ENCODE data around the gene HS6ST2. TPM values are rescaled to one million over a fixed set of nuclear protein-coding genes. Genes with fewer than 3 reads are reported as not detected.
"Not testable (repeated sequence)": the region's sequence is repeated elsewhere in the genome, so short reads cannot be mapped to it uniquely, and the experiment has no call there.

Gene HS6ST2
- total RNA-seq, 2 donors from 2014 or later, result 0.08 to 0.19 TPM

GRCh38 chrX:132900633-132901293, 57.7 kb downstream of the HS6ST2 start:
- Mint-ChIP-seq H3K9me3 (no peaks in the 10 kb centered on the region), H3K4me3 (no peak overlapping the region), H3K27ac (no peak overlapping the region), H3K36me3 (ENCODE audit: low read depth) (no peaks in the 10 kb centered on the region), H3K27me3 (peaks cover 3% of the 10 kb centered on the region), H3K4me1 (no peaks in the 10 kb centered on the region)
- ATAC-seq (replicated peaks), result no peak

- no peaks in the 10 kb centered on the region for H3K4me1 Mint-ChIP-seq
- no peak overlapping the region for H3K4me3 Mint-ChIP-seq
- no peak overlapping the region for H3K27ac Mint-ChIP-seq
- peaks cover 4% of the 10 kb centered on the region for H3K27me3 Mint-ChIP-seq
- no peak for ATAC-seq (replicated peaks)
- no peaks in the 10 kb centered on the region for H3K36me3 Mint-ChIP-seq (ENCODE audit: low read depth)
- peaks cover 7% of the 10 kb centered on the region for H3K9me3 Mint-ChIP-seq
Observed at GRCh38 chrX:132887569-132887968, 70.9 kb downstream of the HS6ST2 start.

GRCh38 chrX:132883358-132883915, 75.0 kb downstream of the HS6ST2 start:
- H3K36me3 Mint-ChIP-seq (ENCODE audit: low read depth), result no peaks in the 10 kb centered on the region
- H3K4me3 Mint-ChIP-seq, result no peak overlapping the region
- ATAC-seq (replicated peaks), result no peak
- H3K27ac Mint-ChIP-seq, result no peak overlapping the region
- peaks cover 4% of the 10 kb centered on the region for H3K27me3 Mint-ChIP-seq
- no peaks in the 10 kb centered on the region for H3K4me1 Mint-ChIP-seq
- no peaks in the 10 kb centered on the region for H3K9me3 Mint-ChIP-seq

- ATAC-seq (replicated peaks); H3K9me3 Mint-ChIP-seq: not testable (repeated sequence)
Observed at GRCh38 chrX:132880753-132881152, 77.7 kb downstream of the HS6ST2 start.

GRCh38 chrX:132877954-132878536, 80.4 kb downstream of the HS6ST2 start:
- Mint-ChIP-seq H3K36me3 (ENCODE audit: low read depth) (no peaks in the 10 kb centered on the region), H3K4me1 (no peaks in the 10 kb centered on the region), H3K27ac (no peak overlapping the region), H3K9me3 (no peaks in the 10 kb centered on the region), H3K4me3 (no peak overlapping the region), H3K27me3 (peaks cover 2% of the 10 kb centered on the region)
- no peak for ATAC-seq (replicated peaks)

More at GRCh38 chrX:132880753-132881152, 77.7 kb downstream of the HS6ST2 start:
- not testable (repeated sequence) for H3K36me3 Mint-ChIP-seq (ENCODE audit: low read depth); H3K27ac Mint-ChIP-seq; H3K27me3 Mint-ChIP-seq; H3K4me3 Mint-ChIP-seq; H3K4me1 Mint-ChIP-seq

GRCh38 chrX:132876523-132877338, 81.7 kb downstream of the HS6ST2 start:
- H3K36me3 Mint-ChIP-seq (ENCODE audit: low read depth), result no peaks in the 10 kb centered on the region
- no peak overlapping the region for H3K27ac Mint-ChIP-seq
- no peaks in the 10 kb centered on the region for H3K9me3 Mint-ChIP-seq
- no peak overlapping the region for H3K4me3 Mint-ChIP-seq
- ATAC-seq (replicated peaks), result no peak
- peaks cover 2% of the 10 kb centered on the region for H3K27me3 Mint-ChIP-seq
- H3K4me1 Mint-ChIP-seq, result no peaks in the 10 kb centered on the region

GRCh38 chrX:132875650-132876522, 82.5 kb downstream of the HS6ST2 start:
- no peak for ATAC-seq (replicated peaks)
- Mint-ChIP-seq H3K27me3 (peaks cover 2% of the 10 kb centered on the region), H3K4me1 (no peaks in the 10 kb centered on the region), H3K9me3 (no peaks in the 10 kb centered on the region), H3K36me3 (ENCODE audit: low read depth) (no peaks in the 10 kb centered on the region), H3K27ac (no peak overlapping the region), H3K4me3 (no peak overlapping the region)

- no peak overlapping the region for H3K4me3 Mint-ChIP-seq
- no peak overlapping the region for H3K27ac Mint-ChIP-seq
- H3K9me3 Mint-ChIP-seq, result no peaks in the 10 kb centered on the region
- no peaks in the 10 kb centered on the region for H3K36me3 Mint-ChIP-seq (ENCODE audit: low read depth)
- no peaks in the 10 kb centered on the region for H3K27me3 Mint-ChIP-seq
- ATAC-seq (replicated peaks), result no peak
- peaks cover 4% of the 10 kb centered on the region for H3K4me1 Mint-ChIP-seq
Observed at GRCh38 chrX:132862562-132862961, 95.9 kb downstream of the HS6ST2 start.

- no peak overlapping the region for H3K27ac Mint-ChIP-seq
- ATAC-seq (replicated peaks), result no peak
- peaks cover 4% of the 10 kb centered on the region for H3K4me1 Mint-ChIP-seq
- H3K9me3 Mint-ChIP-seq, result no peaks in the 10 kb centered on the region
- H3K36me3 Mint-ChIP-seq (ENCODE audit: low read depth), result no peaks in the 10 kb centered on the region
- no peak overlapping the region for H3K4me3 Mint-ChIP-seq
- H3K27me3 Mint-ChIP-seq, result no peaks in the 10 kb centered on the region
Observed at GRCh38 chrX:132861076-132861475, 97.4 kb downstream of the HS6ST2 start.

GRCh38 chrX:132860200-132860599, 98.2 kb downstream of the HS6ST2 start:
- no peak for ATAC-seq (replicated peaks)
- Mint-ChIP-seq H3K9me3 (no peaks in the 10 kb centered on the region), H3K4me1 (peaks cover 4% of the 10 kb centered on the region), H3K27ac (no peak overlapping the region), H3K4me3 (no peak overlapping the region), H3K27me3 (no peaks in the 10 kb centered on the region), H3K36me3 (ENCODE audit: low read depth) (no peaks in the 10 kb centered on the region)

GRCh38 chrX:132858018-132858417, 100.4 kb downstream of the HS6ST2 start:
- Mint-ChIP-seq H3K36me3 (ENCODE audit: low read depth) (no peaks in the 10 kb centered on the region), H3K9me3 (no peaks in the 10 kb centered on the region), H3K4me1 (peaks cover 4% of the 10 kb centered on the region), H3K27me3 (no peaks in the 10 kb centered on the region), H3K27ac (no peak overlapping the region), H3K4me3 (no peak overlapping the region)
- ATAC-seq (replicated peaks), result peak; percentile 39

- Mint-ChIP-seq H3K36me3 (ENCODE audit: low read depth) (no peaks in the 10 kb centered on the region), H3K9me3 (no peaks in the 10 kb centered on the region), H3K27me3 (no peaks in the 10 kb centered on the region), H3K27ac (no peak overlapping the region), H3K4me1 (peaks cover 4% of the 10 kb centered on the region), H3K4me3 (no peak overlapping the region)
- ATAC-seq (replicated peaks), result no peak
Observed at GRCh38 chrX:132855780-132856341, 102.6 kb downstream of the HS6ST2 start.

GRCh38 chrX:132853040-132853439, 105.4 kb downstream of the HS6ST2 start:
- Mint-ChIP-seq H3K36me3 (ENCODE audit: low read depth) (no peaks in the 10 kb centered on the region), H3K27me3 (no peaks in the 10 kb centered on the region), H3K27ac (no peak overlapping the region), H3K9me3 (no peaks in the 10 kb centered on the region), H3K4me1 (no peaks in the 10 kb centered on the region), H3K4me3 (no peak overlapping the region)
- no peak for ATAC-seq (replicated peaks)

All from activated T-helper 17 cell treated with anti-CD3 and anti-CD28 coated beads, Interleukin-2, amount 50 U/mL, for 72 hours (primary cell).